Uterus (tissue), 4 donors: ENCODE data around the gene EEF2K. TPM values are rescaled to one million over a fixed set of nuclear protein-coding genes. Genes with fewer than 3 reads are reported as not detected.

Experiments
- DNase-seq, 2 donors: peaks; one replicate each; pipeline ENCODE4 v3.0.0-alpha.2; 2019 to 2020
- H3K27ac ChIP-seq, 2 donors: fragments of 200-600 bp; sonication (generic); 1 replicate in 1 of 2; 2 replicates in 1 of 2; pipeline ENCODE4 v1.5.1; 2016 to 2018
- H3K27me3 ChIP-seq, 2 donors: fragments of 200-600 bp; sonication (generic); one replicate each; pipeline ENCODE4 v1.5.1; 2018 to 2019; ENCODE audit warnings: control low read depth in 1 of 2
- H3K36me3 ChIP-seq, 2 donors: fragments of 200-600 bp; sonication (generic); one replicate each; pipeline ENCODE4 v1.5.1; 2019; ENCODE audit warnings: control low read depth in 1 of 2
- H3K4me1 ChIP-seq, 2 donors: fragments of 200-600 bp; sonication (generic); one replicate each; pipeline ENCODE4 v1.5.1; 2018 to 2019; ENCODE audit warnings: control low read depth in 1 of 2
- H3K4me3 ChIP-seq, 2 donors: fragments of 200-600 bp; sonication (generic); 1 replicate in 1 of 2; 2 replicates in 1 of 2; pipeline ENCODE4 v1.5.1; 2018 to 2019; ENCODE audit warnings: mild to moderate bottlenecking in 1 of 2
- H3K9me3 ChIP-seq, 2 donors: fragments of 200-600 bp; sonication (generic); one replicate each; pipeline ENCODE4 v1.5.1; 2019; ENCODE audit warnings: control low read depth in 1 of 2
- POLR2A ChIP-seq, 2 donors: fragments of 450-650 bp; IDR thresholded peaks; one replicate each; pipeline ENCODE4 v1.6.1; 2016; ENCODE audit warnings: antibody characterized with exemption in 2 of 2, mild to moderate bottlenecking in 1 of 2, moderate library complexity in 1 of 2
- intact Hi-C: fragments of 100-400 bp; cut with DNase I; formaldehyde crosslinking; loops from one replicate; pipeline ENCODE4 v1.15.1; 2023; ENCODE audit warnings: low total_unique reads
- total RNA-seq, 4 donors: library from RNA; depleted of rRNA in 3 of 4; stranded (reverse); fragments of >200 nt in 3 of 4; gene quantifications; one replicate each; pipeline versions ENCODE4 v1.1.0 to v1.2.4, GENCODE V29; 2014 to 2023
- TF ChIP-seq, protein P1 (sequence below), 4 experiments: fragments of 200-600 bp in 2 of 4; fragments of 450-650 bp in 2 of 4; sonication (generic) in 2 of 4; IDR thresholded peaks; one replicate each; pipeline ENCODE4 v1.5.1; 2016 to 2019; ENCODE audit warnings: antibody characterized with exemption in 4 of 4, mild to moderate bottlenecking in 2 of 4, moderate library complexity in 1 of 4
- donor health status: DM: yes; HTN: yes; CAD: no.

Gene EEF2K
- total RNA-seq, 4 donors from 2014 or later = 17.4 to 82.0 (median 35.5) TPM

DNA sequence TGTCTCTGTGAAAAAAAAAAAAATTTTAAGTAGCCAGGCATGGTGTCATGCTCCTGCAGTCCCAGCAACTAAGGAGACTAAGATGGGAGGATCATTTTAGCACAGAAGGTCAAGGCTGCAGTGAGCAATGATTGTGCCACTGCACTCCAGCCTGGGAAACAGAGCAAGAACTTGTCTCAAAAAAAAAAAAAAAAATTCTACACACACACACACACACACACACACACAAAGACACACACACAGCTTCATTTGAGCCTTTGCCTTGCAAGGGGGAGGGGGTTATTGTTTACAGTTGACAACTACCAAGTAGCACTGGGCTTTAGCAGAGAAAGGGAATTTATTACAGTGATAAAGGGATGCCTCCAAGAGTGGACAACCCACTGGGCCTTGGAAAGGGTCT is 86.2 kb downstream of the EEF2K start:
- intact Hi-C loops = no loop called here
- no peak overlapping the region for H3K27ac ChIP-seq
- TF ChIP-seq, protein P1, sequence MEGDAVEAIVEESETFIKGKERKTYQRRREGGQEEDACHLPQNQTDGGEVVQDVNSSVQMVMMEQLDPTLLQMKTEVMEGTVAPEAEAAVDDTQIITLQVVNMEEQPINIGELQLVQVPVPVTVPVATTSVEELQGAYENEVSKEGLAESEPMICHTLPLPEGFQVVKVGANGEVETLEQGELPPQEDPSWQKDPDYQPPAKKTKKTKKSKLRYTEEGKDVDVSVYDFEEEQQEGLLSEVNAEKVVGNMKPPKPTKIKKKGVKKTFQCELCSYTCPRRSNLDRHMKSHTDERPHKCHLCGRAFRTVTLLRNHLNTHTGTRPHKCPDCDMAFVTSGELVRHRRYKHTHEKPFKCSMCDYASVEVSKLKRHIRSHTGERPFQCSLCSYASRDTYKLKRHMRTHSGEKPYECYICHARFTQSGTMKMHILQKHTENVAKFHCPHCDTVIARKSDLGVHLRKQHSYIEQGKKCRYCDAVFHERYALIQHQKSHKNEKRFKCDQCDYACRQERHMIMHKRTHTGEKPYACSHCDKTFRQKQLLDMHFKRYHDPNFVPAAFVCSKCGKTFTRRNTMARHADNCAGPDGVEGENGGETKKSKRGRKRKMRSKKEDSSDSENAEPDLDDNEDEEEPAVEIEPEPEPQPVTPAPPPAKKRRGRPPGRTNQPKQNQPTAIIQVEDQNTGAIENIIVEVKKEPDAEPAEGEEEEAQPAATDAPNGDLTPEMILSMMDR (IDR thresholded peaks at IDR 0.05) = no peak
- TF ChIP-seq POLR2A (IDR thresholded peaks at IDR 0.05) = no peak
- no peaks in the 10 kb centered on the region for H3K4me1 ChIP-seq
- H3K9me3 ChIP-seq = no peaks in the 10 kb centered on the region
- no peaks in the 10 kb centered on the region for H3K27me3 ChIP-seq
- no peak overlapping the region for H3K4me3 ChIP-seq
- no peak for DNase-seq
- no peaks in the 10 kb centered on the region for H3K36me3 ChIP-seq

DNA sequence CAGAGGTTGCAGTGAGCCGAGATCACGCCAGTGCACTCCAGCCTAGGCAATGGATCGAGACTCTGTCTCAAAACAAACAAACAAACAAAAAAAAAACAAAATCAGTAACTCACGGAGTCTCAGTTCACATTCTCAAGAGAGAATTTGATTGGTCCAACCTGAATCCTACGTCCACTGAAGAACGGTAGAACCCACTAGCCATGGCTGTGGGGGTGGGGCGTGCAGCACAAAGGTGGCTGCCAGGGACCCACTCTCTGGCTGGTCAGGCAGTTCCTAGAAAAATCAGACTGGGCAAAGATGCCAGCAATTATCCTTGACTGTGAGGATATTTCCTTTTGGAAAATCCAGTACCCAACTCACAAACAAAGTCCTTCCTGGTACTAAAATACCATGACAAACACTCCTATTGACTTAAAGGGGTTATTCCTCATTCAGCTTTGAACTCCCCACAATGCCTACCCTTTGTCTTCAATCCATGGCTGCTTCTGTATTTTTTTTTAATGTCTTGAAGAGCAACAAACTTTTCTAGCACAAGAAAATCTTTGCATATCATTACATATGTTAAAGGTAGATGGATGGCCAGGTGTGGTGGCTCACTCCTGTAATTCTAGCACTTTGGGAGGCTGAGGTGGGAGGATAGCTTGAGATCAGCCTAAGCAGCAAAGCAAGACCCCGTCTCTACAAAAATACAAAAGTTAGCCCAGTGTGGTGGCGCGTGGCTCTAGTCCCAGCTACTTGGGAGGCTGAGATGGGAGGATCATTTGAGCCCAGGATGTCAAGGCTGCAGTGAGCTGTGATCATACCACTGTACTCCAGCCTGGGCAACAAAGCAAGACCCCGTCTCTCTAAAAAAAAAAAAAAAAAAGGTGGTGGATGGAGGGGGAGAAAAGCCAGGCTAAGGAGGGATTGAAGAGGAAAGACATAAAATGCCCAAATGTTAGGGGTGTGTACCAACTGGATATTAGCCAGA is 87.3 kb downstream of the EEF2K start:
- no peak overlapping the region for H3K4me3 ChIP-seq
- no peak for TF ChIP-seq POLR2A (IDR thresholded peaks at IDR 0.05)
- TF ChIP-seq, protein P1 (IDR thresholded peaks at IDR 0.05) = no peak
- no peaks in the 10 kb centered on the region for H3K9me3 ChIP-seq
- H3K27ac ChIP-seq = no peak overlapping the region
- H3K36me3 ChIP-seq = no peaks in the 10 kb centered on the region
- no peaks in the 10 kb centered on the region for H3K27me3 ChIP-seq
- intact Hi-C loops = no loop called here
- H3K4me1 ChIP-seq = no peaks in the 10 kb centered on the region
- DNase-seq = no peak

DNA sequence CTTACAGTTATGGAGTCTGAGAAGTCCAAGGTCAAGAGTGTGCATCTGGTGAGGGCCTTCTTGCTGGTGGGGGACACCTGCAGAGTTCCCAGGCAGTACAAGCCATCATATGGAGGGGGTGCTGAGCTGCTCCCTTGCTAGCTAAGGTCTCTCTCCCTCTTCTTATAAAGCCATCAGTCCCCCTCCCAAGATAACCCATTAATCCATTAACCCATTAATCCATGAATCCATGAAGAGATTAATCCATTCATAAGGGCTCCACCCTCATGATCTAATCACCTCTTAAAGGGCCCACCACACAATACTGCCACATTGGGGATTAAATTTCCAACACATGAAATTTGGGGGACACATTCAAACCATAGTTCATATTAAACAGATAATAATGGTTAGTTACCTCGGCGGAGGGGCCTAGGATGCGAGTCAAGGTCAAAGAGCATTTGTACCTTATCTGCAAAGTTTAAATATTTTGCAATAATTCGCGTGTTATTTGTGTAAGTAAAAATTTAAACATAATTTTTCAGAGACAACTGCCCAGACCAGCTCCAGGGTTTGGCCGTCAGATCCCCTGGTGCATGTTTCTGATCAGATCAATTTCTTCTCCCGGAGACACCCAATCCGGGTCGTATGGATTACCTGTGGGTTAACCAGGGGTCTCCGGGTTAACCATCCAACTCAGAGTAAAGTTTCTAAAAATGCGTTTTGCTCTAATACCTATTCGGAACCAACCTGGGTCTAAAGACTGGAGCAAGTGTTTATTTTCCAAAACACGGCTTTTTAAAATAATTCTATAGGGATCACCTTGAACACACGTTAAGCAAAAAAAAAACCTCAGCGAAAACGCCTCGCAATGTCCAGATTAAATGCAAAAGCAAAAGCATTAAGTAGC is 90.4 kb downstream of the EEF2K start:
- DNase-seq = no peak
- H3K9me3 ChIP-seq = no peaks in the 10 kb centered on the region
- H3K4me3 ChIP-seq = peak overlapping the region; percentile 78 to 90
- H3K36me3 ChIP-seq = no peaks in the 10 kb centered on the region
- H3K27me3 ChIP-seq = no peaks in the 10 kb centered on the region
- no peaks in the 10 kb centered on the region for H3K4me1 ChIP-seq
- TF ChIP-seq, protein P1 (IDR thresholded peaks at IDR 0.05) = no peak
- intact Hi-C loops = loop anchor here (2.0 kb wide), 1 partner anchor 102 kb away; no protein-coding TSS in a partner anchor
- peak overlapping the region; percentile 44 to 74 for H3K27ac ChIP-seq

DNA sequence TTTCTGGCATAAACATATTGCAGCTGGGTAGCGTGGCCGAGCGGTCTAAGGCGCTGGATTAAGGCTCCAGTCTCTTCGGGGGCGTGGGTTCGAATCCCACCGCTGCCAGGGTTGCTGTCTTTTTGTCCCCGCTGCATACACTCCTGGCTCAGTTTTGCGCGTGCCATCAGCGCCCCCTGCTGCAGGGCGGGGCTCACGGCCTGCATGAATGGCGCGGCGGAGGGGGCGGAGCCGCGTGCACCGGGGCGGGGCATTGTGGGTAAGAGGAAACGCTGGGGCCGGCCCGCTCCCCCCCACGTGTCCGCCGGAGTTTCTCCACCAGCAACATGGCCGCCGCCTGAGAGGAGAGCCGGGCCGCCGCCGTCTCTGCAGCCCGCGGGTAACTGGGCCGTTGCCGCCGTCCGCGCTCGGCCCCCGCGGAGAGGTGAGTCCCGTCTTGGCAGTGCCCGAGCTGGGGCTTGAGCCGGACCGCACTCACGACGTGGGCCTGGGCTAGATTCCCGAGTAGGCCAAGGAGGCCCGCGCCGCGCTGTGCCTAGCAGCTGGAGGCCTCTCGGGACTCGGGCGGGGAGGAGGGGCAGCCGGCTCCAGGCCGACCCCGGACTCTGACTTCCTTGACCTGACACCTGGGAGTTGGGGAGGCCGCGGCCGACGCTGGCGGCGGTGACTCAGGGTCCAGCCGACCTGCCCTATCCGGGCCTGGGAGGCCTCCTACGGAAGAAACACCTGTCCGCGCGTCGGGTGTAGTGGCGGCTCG is 91.2 kb downstream of the EEF2K start, which contains the start of gene POLR3E:
Gene POLR3E, plus strand, starts transcription at position 296 of the 757 bp plus-strand sequence. CDS start 5,560 bp downstream, outside the sequence.
- intact Hi-C loops = loop anchor here (2.0 kb wide), 1 partner anchor 102 kb away; no protein-coding TSS in a partner anchor
- Histone ChIP-seq H3K4me1 (no peaks in the 10 kb centered on the region), H3K36me3 (no peaks in the 10 kb centered on the region), H3K27me3 (no peaks in the 10 kb centered on the region), H3K27ac (peak within 1 kb of the TSS; percentile 90 to 93), H3K4me3 (peak within 1 kb of the TSS; percentile 78 to 90), H3K9me3 (no peaks in the 10 kb centered on the region)
- TF ChIP-seq, protein P1 (IDR thresholded peaks at IDR 0.05) = peak; percentile 89 to 99 (median 99)
- TF ChIP-seq POLR2A (IDR thresholded peaks at IDR 0.05) = peak in 1 of 2 donors; percentile 66
- DNase-seq = peak; percentile 99 to 100
